ENCODE results near the gene BANF2. TPM values are rescaled to one million over a fixed set of nuclear protein-coding genes. Genes with fewer than 3 reads are reported as not detected.

Gene BANF2
- total RNA-seq, 1 experiment from 2014 or later: not detected

- Histone ChIP-seq H3K36me3 (no peaks in the 10 kb centered on the region), H3K9me3 (replicated peaks) (no peaks in the 10 kb centered on the region), H3K27me3 (replicated peaks) (no peaks in the 10 kb centered on the region), H3K4me1 (replicated peaks) (peaks cover 56% of the 10 kb centered on the region), H3K27ac (no peak overlapping the region), H3K4me3 (no peak overlapping the region)
- peak in 1 of 2 experiments; percentile 29 for DNase-seq (ENCODE audit: low read depth in 1 of 2, low spot score in 2 of 2)
Observed at GRCh38 chr20:17714597-17714996, 14.8 kb downstream of the BANF2 start.

GRCh38 chr20:17715075-17715474 lies 15.3 kb downstream of the BANF2 start:
- peaks cover 51% of the 10 kb centered on the region for H3K4me1 ChIP-seq (replicated peaks)
- no peaks in the 10 kb centered on the region for H3K27me3 ChIP-seq (replicated peaks)
- no peak overlapping the region for H3K4me3 ChIP-seq
- no peaks in the 10 kb centered on the region for H3K9me3 ChIP-seq (replicated peaks)
- no peak for DNase-seq (ENCODE audit: low read depth in 1 of 2, low spot score in 2 of 2)
- no peaks in the 10 kb centered on the region for H3K36me3 ChIP-seq
- H3K27ac ChIP-seq: no peak overlapping the region

DNA sequence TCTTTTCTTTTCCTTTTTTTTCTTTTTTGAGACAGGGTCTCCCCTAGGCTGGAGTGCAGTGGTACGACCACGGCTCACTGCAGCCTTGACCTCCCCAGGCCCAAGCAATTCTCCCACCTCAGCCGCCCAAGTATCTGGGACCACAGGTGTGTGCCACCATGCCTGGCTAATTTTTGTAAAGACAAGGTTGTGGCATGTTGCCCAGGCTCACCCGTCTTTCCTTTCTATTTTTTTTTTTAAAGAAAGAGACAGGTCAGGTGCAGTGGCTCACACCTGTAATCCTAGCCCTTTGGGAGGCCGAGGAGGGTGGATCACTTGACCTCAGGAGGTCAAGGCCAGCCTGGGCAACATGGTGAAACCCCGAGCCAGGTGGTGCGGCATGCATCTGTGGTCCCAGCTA lies 16.6 kb downstream of the BANF2 start:
- no peak for DNase-seq (ENCODE audit: low read depth in 1 of 2, low spot score in 2 of 2)
- no peaks in the 10 kb centered on the region for H3K36me3 ChIP-seq

GRCh38 chr20:17720755-17721154 lies 21.0 kb downstream of the BANF2 start:
- no peak overlapping the region for H3K4me3 ChIP-seq
- no peaks in the 10 kb centered on the region for H3K27me3 ChIP-seq (replicated peaks)
- peaks cover 3% of the 10 kb centered on the region for H3K4me1 ChIP-seq (replicated peaks)
- H3K27ac ChIP-seq: no peak overlapping the region
- no peaks in the 10 kb centered on the region for H3K9me3 ChIP-seq (replicated peaks)
- no peak for DNase-seq (ENCODE audit: low read depth in 1 of 2, low spot score in 2 of 2)
- H3K36me3 ChIP-seq: no peaks in the 10 kb centered on the region

More for the DNA sequence above, 16.6 kb downstream of the BANF2 start:
- no peak overlapping the region for H3K27ac ChIP-seq
- no peaks in the 10 kb centered on the region for H3K27me3 ChIP-seq (replicated peaks)
- H3K4me1 ChIP-seq (replicated peaks): peaks cover 41% of the 10 kb centered on the region
- no peaks in the 10 kb centered on the region for H3K9me3 ChIP-seq (replicated peaks)
- no peak overlapping the region for H3K4me3 ChIP-seq

GRCh38 chr20:17721802-17722486 lies 22.2 kb downstream of the BANF2 start:
- Histone ChIP-seq H3K4me3 (no peak overlapping the region), H3K36me3 (no peaks in the 10 kb centered on the region), H3K27me3 (replicated peaks) (no peaks in the 10 kb centered on the region; the same call in 1 of the 2 replicates), H3K4me1 (replicated peaks) (no peaks in the 10 kb centered on the region), H3K27ac (no peak overlapping the region), H3K9me3 (replicated peaks) (no peaks in the 10 kb centered on the region)
- no peak for DNase-seq (ENCODE audit: low read depth in 1 of 2, low spot score in 2 of 2)

GRCh38 chr20:17722493-17723300 lies 22.9 kb downstream of the BANF2 start:
- no peak for DNase-seq (ENCODE audit: low read depth in 1 of 2, low spot score in 2 of 2)
- Histone ChIP-seq H3K36me3 (no peaks in the 10 kb centered on the region), H3K9me3 (replicated peaks) (no peaks in the 10 kb centered on the region), H3K4me1 (replicated peaks) (no peaks in the 10 kb centered on the region), H3K4me3 (no peak overlapping the region), H3K27me3 (replicated peaks) (no peaks in the 10 kb centered on the region; the same call in 1 of the 2 replicates), H3K27ac (no peak overlapping the region)

GRCh38 chr20:17723301-17723691 lies 23.5 kb downstream of the BANF2 start:
- H3K36me3 ChIP-seq: no peaks in the 10 kb centered on the region
- no peak overlapping the region for H3K4me3 ChIP-seq
- H3K4me1 ChIP-seq (replicated peaks): no peaks in the 10 kb centered on the region
- no peaks in the 10 kb centered on the region for H3K9me3 ChIP-seq (replicated peaks)
- no peak for DNase-seq (ENCODE audit: low read depth in 1 of 2, low spot score in 2 of 2)
- no peaks in the 10 kb centered on the region; the same call in 1 of the 2 replicates for H3K27me3 ChIP-seq (replicated peaks)
- no peak overlapping the region for H3K27ac ChIP-seq

DNA sequence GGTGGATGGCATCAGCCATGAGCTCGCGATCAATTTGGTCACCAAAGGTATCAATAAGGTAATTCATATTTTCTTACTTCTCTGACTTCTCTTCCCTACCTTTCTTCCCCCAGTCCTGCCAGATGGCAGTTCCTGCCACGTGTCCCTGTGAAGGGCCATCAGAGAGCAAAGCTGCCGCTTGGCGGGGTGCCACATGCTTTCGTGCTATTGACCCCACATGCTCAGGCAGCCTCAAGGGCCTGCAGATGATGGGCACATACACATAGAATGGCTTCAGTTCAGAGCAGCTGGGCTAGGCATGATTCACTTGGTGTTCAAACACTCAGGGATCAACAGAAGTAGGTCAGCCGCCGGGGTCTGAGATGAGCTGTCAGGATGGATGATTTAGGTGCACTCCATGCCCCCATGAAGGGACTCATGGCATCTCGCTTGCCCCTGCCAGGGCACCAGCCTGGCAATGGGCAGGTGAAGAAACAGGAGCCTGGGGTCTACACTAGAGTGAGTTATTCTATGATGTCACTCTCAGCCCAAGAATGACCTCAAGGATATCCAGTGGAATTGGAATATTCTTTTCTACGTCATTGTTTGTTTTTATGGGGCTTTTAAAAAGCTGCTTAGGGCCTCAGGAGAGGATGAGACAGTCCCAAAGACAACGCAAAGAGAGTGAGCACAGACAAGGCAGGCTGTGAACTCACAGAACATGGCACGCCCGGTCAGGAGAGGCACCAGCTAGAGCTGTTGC lies 25.5 kb downstream of the BANF2 start:
- Histone ChIP-seq H3K9me3 (replicated peaks) (no peaks in the 10 kb centered on the region), H3K27me3 (replicated peaks) (no peaks in the 10 kb centered on the region; the same call in 1 of the 2 replicates), H3K27ac (no peak overlapping the region), H3K4me1 (replicated peaks) (no peaks in the 10 kb centered on the region), H3K4me3 (no peak overlapping the region), H3K36me3 (no peaks in the 10 kb centered on the region)
- DNase-seq (ENCODE audit: low read depth in 1 of 2, low spot score in 2 of 2): no peak

GRCh38 chr20:17726902-17727301 lies 27.1 kb downstream of the BANF2 start:
- no peaks in the 10 kb centered on the region for H3K9me3 ChIP-seq (replicated peaks)
- DNase-seq (ENCODE audit: low read depth in 1 of 2, low spot score in 2 of 2): no peak
- no peaks in the 10 kb centered on the region; the same call in 1 of the 2 replicates for H3K27me3 ChIP-seq (replicated peaks)
- H3K4me1 ChIP-seq (replicated peaks): no peaks in the 10 kb centered on the region
- H3K4me3 ChIP-seq: no peak overlapping the region
- no peaks in the 10 kb centered on the region for H3K36me3 ChIP-seq
- no peak overlapping the region for H3K27ac ChIP-seq

- H3K27ac ChIP-seq: no peak overlapping the region
Observed at GRCh38 chr20:17727351-17727750, 27.6 kb downstream of the BANF2 start.

GRCh38 chr20:17728074-17728473 lies 28.3 kb downstream of the BANF2 start:
- DNase-seq (ENCODE audit: low read depth in 1 of 2, low spot score in 2 of 2): no peak
- H3K9me3 ChIP-seq (replicated peaks): no peaks in the 10 kb centered on the region
- no peak overlapping the region for H3K4me3 ChIP-seq
- H3K4me1 ChIP-seq (replicated peaks): no peaks in the 10 kb centered on the region
- no peaks in the 10 kb centered on the region; the same call in 1 of the 2 replicates for H3K27me3 ChIP-seq (replicated peaks)
- no peaks in the 10 kb centered on the region for H3K36me3 ChIP-seq
- no peak overlapping the region for H3K27ac ChIP-seq

More at GRCh38 chr20:17727351-17727750, 27.6 kb downstream of the BANF2 start:
- no peak for DNase-seq (ENCODE audit: low read depth in 1 of 2, low spot score in 2 of 2)
- Histone ChIP-seq H3K4me3 (no peak overlapping the region), H3K27me3 (replicated peaks) (no peaks in the 10 kb centered on the region; the same call in 1 of the 2 replicates), H3K4me1 (replicated peaks) (no peaks in the 10 kb centered on the region), H3K9me3 (replicated peaks) (no peaks in the 10 kb centered on the region), H3K36me3 (no peaks in the 10 kb centered on the region)

DNA sequence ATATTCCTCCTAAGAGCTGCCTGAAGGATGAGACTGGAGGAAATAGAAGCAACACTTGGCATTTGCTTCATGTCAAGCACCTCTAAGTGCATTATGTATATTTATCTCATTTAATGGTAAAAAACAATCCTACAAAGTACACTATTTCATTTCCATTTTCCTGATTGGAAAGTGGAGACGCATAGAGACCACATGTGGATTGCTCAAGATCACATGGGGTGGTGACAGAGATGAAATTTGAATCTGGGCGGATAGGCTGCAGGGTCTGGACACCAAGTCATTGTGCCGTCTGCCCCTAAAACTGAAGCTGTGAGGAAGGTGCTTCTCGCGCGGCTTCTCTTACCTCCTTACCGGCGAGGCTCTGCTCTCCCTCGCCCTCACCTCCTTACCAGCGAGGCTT lies 30.3 kb downstream of the BANF2 start:
- Histone ChIP-seq H3K27ac (no peak overlapping the region), H3K36me3 (no peaks in the 10 kb centered on the region), H3K4me3 (no peak overlapping the region), H3K4me1 (replicated peaks) (peaks cover 12% of the 10 kb centered on the region), H3K27me3 (replicated peaks) (no peaks in the 10 kb centered on the region; the same call in 1 of the 2 replicates), H3K9me3 (replicated peaks) (no peaks in the 10 kb centered on the region)
- no peak for DNase-seq (ENCODE audit: low read depth in 1 of 2, low spot score in 2 of 2)

DNA sequence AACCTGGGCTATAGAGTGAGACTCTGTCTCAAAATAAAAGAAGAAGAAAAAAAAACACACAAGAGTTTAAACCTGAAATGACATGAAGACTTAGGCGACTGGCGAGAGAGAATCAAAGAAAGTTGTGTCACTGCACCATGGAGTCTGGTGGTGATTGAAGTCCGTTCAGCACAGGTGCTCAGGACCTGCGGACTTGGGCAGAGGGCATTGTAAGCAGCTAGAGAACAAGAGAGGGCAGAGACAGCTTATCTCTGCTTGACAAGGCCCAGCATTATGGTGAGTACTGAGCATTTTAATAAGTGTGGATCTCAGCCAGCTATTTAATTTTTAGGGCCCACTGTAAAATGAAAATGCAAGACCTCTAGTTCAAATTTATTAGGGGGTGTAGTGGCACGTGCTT lies 31.5 kb downstream of the BANF2 start:
- Histone ChIP-seq H3K27ac (no peak overlapping the region), H3K4me3 (no peak overlapping the region), H3K4me1 (replicated peaks) (peaks cover 20% of the 10 kb centered on the region), H3K36me3 (no peaks in the 10 kb centered on the region), H3K27me3 (replicated peaks) (no peaks in the 10 kb centered on the region; the same call in 1 of the 2 replicates), H3K9me3 (replicated peaks) (no peaks in the 10 kb centered on the region)
- no peak for DNase-seq (ENCODE audit: low read depth in 1 of 2, low spot score in 2 of 2)
